Small intestine (tissue), 7 donors: Measurements from ENCODE around the gene C17orf113. TPM values are rescaled to one million over a fixed set of nuclear protein-coding genes. Genes with fewer than 3 reads are reported as not detected.

Experiments used
- DNase-seq, 2 donors: peaks; one replicate each; pipeline versions ENCODE4 v3.0.0 to v3.0.0-alpha.2; 2013
- FAIRE-seq: peaks from 2 replicates; lab custom pipeline; 2012; peaks lifted over from hg19 to GRCh38; lab: Jason Lieb, UNC
- H3K27ac ChIP-seq, 3 donors: one replicate each; pipeline ENCODE4 v1.5.1; 2013; ENCODE audit warnings: low read length in 2 of 3, mild to moderate bottlenecking in 2 of 3, control low read depth in 1 of 3, inconsistent platforms in 1 of 3, low read depth in 1 of 3, moderate library complexity in 1 of 3
- H3K27me3 ChIP-seq, 3 donors: one replicate each; pipeline ENCODE4 v1.6.1; 2013; ENCODE audit warnings: low read length in 3 of 3, inconsistent platforms in 1 of 3; ENCODE audit not compliant: control insufficient read depth in 3 of 3, insufficient read depth in 3 of 3
- H3K36me3 ChIP-seq, 3 donors: one replicate each; pipeline ENCODE4 v1.6.1; 2013; ENCODE audit warnings: low read length in 3 of 3, inconsistent platforms in 1 of 3, low read depth in 1 of 3, mild to moderate bottlenecking in 1 of 3, moderate library complexity in 1 of 3; ENCODE audit not compliant: control insufficient read depth in 3 of 3, insufficient read depth in 2 of 3
- H3K4me1 ChIP-seq, 3 donors: one replicate each; pipeline ENCODE4 v1.6.1; 2013; ENCODE audit warnings: low read length in 2 of 3, inconsistent platforms in 1 of 3, low read depth in 1 of 3, mild to moderate bottlenecking in 1 of 3, moderate library complexity in 1 of 3; ENCODE audit not compliant: control insufficient read depth in 3 of 3, insufficient read depth in 2 of 3
- H3K4me3 ChIP-seq, 3 donors: one replicate each; pipeline ENCODE4 v1.5.1; 2013; ENCODE audit warnings: low read length in 3 of 3, control low read depth in 1 of 3, inconsistent platforms in 1 of 3, low read depth in 1 of 3, mild to moderate bottlenecking in 1 of 3, moderate library complexity in 1 of 3
- H3K9me3 ChIP-seq, 2 donors: one replicate each; pipeline ENCODE4 v1.6.1; 2013; ENCODE audit warnings: low read depth in 1 of 2, low read length in 1 of 2; ENCODE audit not compliant: control insufficient read depth in 2 of 2, insufficient read depth in 1 of 2
- WGBS, 3 donors: extraction: QIAGEN DNeasy Blood & Tissue Kit; methylation state at CpG; one replicate each; pipeline ENCODE4 v1.1.7; 2013; 5-methylcytosine and 5-hydroxymethylcytosine counted together
- polyA plus RNA-seq, 4 donors: library from polyadenylated mRNA; stranded (reverse) in 3 of 4; unstranded in 1 of 4; fragments of 200-250 nt in 3 of 4; fragments of 120-200 nt in 1 of 4; gene quantifications; one replicate each; pipeline versions ENCODE4 v1.2.1 to v1.2.3, GENCODE V29; 2013
- donor health status: healthy with polysubstance abuse.
- donor health status: control.
- donor health status: control.
- donor health status: Bipolar disorder and iron deficiency.
- donor health status: healthy.

The C17orf113 gene
- polyA plus RNA-seq, 4 donors = 0.22 to 3.4 (median 0.52) TPM

GRCh38 chr17:42065201-42065600 is 14.8 kb upstream of the C17orf113 start:
- peaks cover 0 to 11% (median 0%) of the 10 kb centered on the region in 3 donors for H3K4me1 ChIP-seq
- H3K27ac ChIP-seq = no peak overlapping the region
- H3K9me3 ChIP-seq = no peaks in the 10 kb centered on the region
- H3K36me3 ChIP-seq = no peaks in the 10 kb centered on the region
- 59 to 74% (median 65%) methylated on average over 2 of the region's 2 CpGs for WGBS, 3 donors
- H3K4me3 ChIP-seq = no peak overlapping the region
- H3K27me3 ChIP-seq = peaks cover 0 to 7% (median 0%) of the 10 kb centered on the region in 3 donors
- DNase-seq = no peak
- no peak for FAIRE-seq

- no peak for FAIRE-seq
- 87 to 92% (median 89%) methylated on average over 14 of the region's 14 CpGs for WGBS, 3 donors
Observed at GRCh38 chr17:42062681-42063080, 12.3 kb upstream of the C17orf113 start.

GRCh38 chr17:42061646-42062487 is 11.5 kb upstream of the C17orf113 start:
- FAIRE-seq (no peak), DNase-seq (no peak)
- no peak overlapping the region for H3K4me3 ChIP-seq
- no peaks in the 10 kb centered on the region for H3K9me3 ChIP-seq
- H3K36me3 ChIP-seq = no peaks in the 10 kb centered on the region
- peaks cover 0 to 11% (median 3%) of the 10 kb centered on the region in 3 donors for H3K27me3 ChIP-seq
- H3K27ac ChIP-seq = no peak overlapping the region
- H3K4me1 ChIP-seq = no peaks in the 10 kb centered on the region
- 72 to 73% (median 73%) methylated on average over 5 of the region's 5 CpGs for WGBS, 3 donors

More at GRCh38 chr17:42062681-42063080, 12.3 kb upstream of the C17orf113 start:
- Histone ChIP-seq H3K9me3 (no peaks in the 10 kb centered on the region), H3K27ac (no peak overlapping the region), H3K4me3 (no peak overlapping the region), H3K27me3 (peaks cover 0 to 11% (median 0%) of the 10 kb centered on the region in 3 donors), H3K4me1 (peaks cover 0 to 4% (median 0%) of the 10 kb centered on the region in 3 donors), H3K36me3 (no peaks in the 10 kb centered on the region)
- DNase-seq = no peak

GRCh38 chr17:42060231-42060630 is 9.8 kb upstream of the C17orf113 start:
- H3K4me3 ChIP-seq = no peak overlapping the region
- no peaks in the 10 kb centered on the region for H3K4me1 ChIP-seq
- H3K9me3 ChIP-seq = no peaks in the 10 kb centered on the region
- DNase-seq = peak in 1 of 2 donors; percentile 54
- H3K27ac ChIP-seq = no peak overlapping the region
- H3K27me3 ChIP-seq = peaks cover 0 to 21% (median 3%) of the 10 kb centered on the region in 3 donors
- FAIRE-seq = no peak
- no peaks in the 10 kb centered on the region for H3K36me3 ChIP-seq
- 33 to 62% (median 50%) methylated on average over 4 of the region's 4 CpGs for WGBS, 3 donors

- no peaks in the 10 kb centered on the region for H3K36me3 ChIP-seq
- no peak overlapping the region for H3K4me3 ChIP-seq
- H3K27ac ChIP-seq = no peak overlapping the region
- no peaks in the 10 kb centered on the region for H3K4me1 ChIP-seq
- FAIRE-seq (no peak), DNase-seq (no peak)
- peaks cover 0 to 25% (median 3%) of the 10 kb centered on the region in 3 donors for H3K27me3 ChIP-seq
- WGBS, 3 donors = 58 to 63% (median 59%) methylated on average over 4 of the region's 4 CpGs
- no peaks in the 10 kb centered on the region for H3K9me3 ChIP-seq
Observed at GRCh38 chr17:42059815-42060214, 9.4 kb upstream of the C17orf113 start.

GRCh38 chr17:42058063-42058462 is 7.7 kb upstream of the C17orf113 start:
- Histone ChIP-seq H3K36me3 (no peaks in the 10 kb centered on the region), H3K4me1 (no peaks in the 10 kb centered on the region), H3K27ac (no peak overlapping the region), H3K4me3 (no peak overlapping the region), H3K27me3 (peaks cover 0 to 36% (median 12%) of the 10 kb centered on the region in 3 donors), H3K9me3 (no peaks in the 10 kb centered on the region)
- FAIRE-seq (no peak), DNase-seq (no peak)
- WGBS, 3 donors = 66 to 83% (median 74%) methylated on average over 5 to 7 of the region's 7 CpGs

- Histone ChIP-seq H3K4me1 (no peaks in the 10 kb centered on the region), H3K27ac (no peak overlapping the region), H3K9me3 (no peaks in the 10 kb centered on the region), H3K36me3 (no peaks in the 10 kb centered on the region), H3K4me3 (no peak overlapping the region), H3K27me3 (peaks cover 0 to 44% (median 12%) of the 10 kb centered on the region in 3 donors)
- DNase-seq = no peak
- no peak for FAIRE-seq
- 60 to 83% (median 67%) methylated on average over 3 of the region's 3 CpGs for WGBS, 3 donors
Observed at GRCh38 chr17:42056635-42057034, 6.2 kb upstream of the C17orf113 start.

- peaks cover 0 to 44% (median 12%) of the 10 kb centered on the region in 3 donors for H3K27me3 ChIP-seq
- no peak for FAIRE-seq
Observed at GRCh38 chr17:42055496-42055895, 5.1 kb upstream of the C17orf113 start.

More at GRCh38 chr17:42055496-42055895, 5.1 kb upstream of the C17orf113 start:
- H3K4me1 ChIP-seq = no peaks in the 10 kb centered on the region
- H3K27ac ChIP-seq = no peak overlapping the region
- no peak for DNase-seq
- H3K36me3 ChIP-seq = no peaks in the 10 kb centered on the region
- H3K9me3 ChIP-seq = no peaks in the 10 kb centered on the region
- WGBS, 3 donors = 42 to 50% (median 44%) methylated on average over 6 of the region's 6 CpGs
- H3K4me3 ChIP-seq = no peak overlapping the region
